Dermis lymphatic vessel endothelial cell (primary cell): ENCODE measurements around the gene TSC22D3. TPM values are rescaled to one million over a fixed set of nuclear protein-coding genes. Genes with fewer than 3 reads are reported as not detected.

ENCODE experiments used
- total RNA-seq: library from RNA; depleted of rRNA; stranded (reverse); fragments of >200 nt; gene quantifications from 2 replicates; pipeline ENCODE4 v1.2.1, GENCODE V29; 2014

TSC22D3 gene
- total RNA-seq: 21.5 and 23.0 TPM in 2 replicates

DNA sequence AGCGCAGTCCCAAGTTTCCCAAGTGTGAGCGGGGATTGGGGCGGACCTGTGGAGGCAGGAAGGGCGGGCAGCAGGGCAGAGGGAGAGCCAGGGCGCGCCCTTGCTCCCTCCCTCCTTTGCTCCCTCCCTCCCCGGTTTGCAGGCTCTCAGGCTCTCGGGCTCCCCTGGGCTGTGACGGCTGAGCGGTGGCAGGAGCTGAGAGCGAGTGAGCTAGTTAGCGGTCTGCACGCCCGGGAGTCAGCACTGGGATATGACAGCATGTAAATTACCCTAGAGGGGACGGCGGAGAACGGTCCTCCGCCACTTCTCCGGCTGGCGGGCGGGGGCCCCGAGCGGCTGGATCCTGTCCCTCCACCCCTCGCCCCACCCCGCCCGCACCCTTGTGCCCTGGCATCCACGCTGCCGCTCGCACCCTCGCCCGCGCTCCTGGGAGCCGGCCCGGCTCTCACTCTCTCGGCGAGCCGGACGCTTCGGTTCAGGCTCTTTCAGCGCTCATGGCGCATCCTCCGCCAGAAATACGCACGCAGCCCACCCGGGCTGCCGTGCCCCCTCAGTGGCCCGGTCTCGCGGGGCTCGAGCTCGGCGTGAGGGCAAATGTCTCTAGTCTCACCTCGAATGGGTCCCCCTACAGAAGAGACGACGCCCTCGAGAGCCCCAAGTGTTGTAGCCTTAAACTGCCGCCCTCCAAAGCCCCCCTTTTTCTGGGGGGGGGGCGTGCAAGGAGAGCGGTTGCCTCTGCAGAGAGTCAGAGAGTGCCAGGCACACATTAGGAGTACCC, at the start of gene TSC22D3:
Gene TSC22D3, minus strand, starts transcription at position 54 of the 778 bp plus-strand sequence. CDS start 368 bp downstream, outside the sequence.

DNA sequence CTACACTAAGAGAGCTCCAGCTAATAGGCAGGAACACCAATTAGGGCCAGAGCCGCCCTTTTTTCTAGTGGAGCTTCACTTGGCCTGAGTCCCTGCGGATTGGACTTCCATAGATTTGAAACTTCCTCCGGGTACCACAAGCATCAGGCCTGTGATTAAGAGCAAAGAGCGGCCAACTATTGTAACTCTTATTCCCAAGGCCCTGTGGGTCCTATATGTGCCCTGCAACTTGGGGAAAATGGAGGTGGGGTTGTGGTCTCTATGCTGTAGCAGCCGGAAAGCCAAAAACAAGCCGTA, 1.9 kb upstream of the TSC22D3 start, which contains the start of gene NCBP2L:
Gene NCBP2L, plus strand, starts transcription at position 198 of the 297 bp plus-strand sequence. CDS start 16,488 bp downstream, outside the sequence.

Other genes with a start within 250 kb of the TSC22D3 start
- 19.6 and 21.7 TPM in 2 replicates for gene PRPS1, start 147.3 kb downstream of the TSC22D3 start, total RNA-seq
- gene NCBP2L, start 1.9 kb upstream of the TSC22D3 start, total RNA-seq: not detected in 2 replicates
- 32.5 and 53.3 TPM in 2 replicates for gene MID2, start 50.1 kb upstream of the TSC22D3 start, total RNA-seq
- not detected in 2 replicates for gene TEX13B, start 206.6 kb upstream of the TSC22D3 start, total RNA-seq